CD4-positive, alpha-beta T cell treated with Interleukin-15 for 4 hours (primary cell): ENCODE data around the gene RAET1G.
"Not testable (repeated sequence)": the region's sequence is repeated elsewhere in the genome, so short reads cannot be mapped to it uniquely, and the experiment has no call there.

Experiments
- DNase-seq: peaks from one replicate; pipeline ENCODE4 v3.0.0-alpha.2; 2020; ENCODE audit warnings: low spot score

Gene RAET1G

DNA sequence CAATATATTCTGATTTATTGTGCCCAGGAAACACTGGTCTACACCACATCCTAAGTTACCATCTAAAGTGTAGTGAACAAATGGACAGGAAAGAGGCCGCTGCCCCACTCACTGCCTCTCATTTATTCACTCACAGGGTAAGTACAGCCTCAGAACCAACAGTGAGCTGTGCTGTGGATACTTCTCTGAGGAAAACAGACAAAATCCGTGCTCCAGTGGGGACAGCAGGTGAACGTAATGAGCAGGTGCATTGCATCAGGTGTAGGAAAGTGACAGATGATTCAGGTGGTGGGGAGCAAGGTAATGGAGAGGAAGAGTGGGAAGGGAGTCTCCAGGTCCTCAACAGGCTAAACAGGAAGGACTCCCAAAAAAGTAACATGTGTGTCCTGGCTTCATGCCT is 10.5 kb upstream of the RAET1G start:
- DNase-seq, result no peak

DNA sequence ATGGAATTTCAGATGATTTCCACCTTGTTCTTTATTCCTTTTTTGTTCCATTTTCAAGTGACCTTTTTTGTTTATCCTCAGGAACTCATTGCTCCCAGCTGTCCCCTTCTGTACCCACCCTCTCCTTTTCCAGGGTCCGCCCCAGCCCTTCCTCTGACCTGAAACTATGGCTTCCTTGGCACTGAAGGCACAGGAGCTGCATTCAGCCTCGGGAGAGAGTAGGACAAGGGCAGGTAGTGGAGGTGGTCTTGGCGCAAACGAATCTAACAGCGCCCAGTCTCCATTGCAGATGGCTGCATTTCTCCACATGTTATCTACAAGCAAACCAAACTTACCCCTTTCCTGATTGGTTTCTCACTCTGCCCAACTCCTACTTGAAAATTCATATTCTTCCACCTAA is 10.1 kb upstream of the RAET1G start:
- no peak for DNase-seq

DNA sequence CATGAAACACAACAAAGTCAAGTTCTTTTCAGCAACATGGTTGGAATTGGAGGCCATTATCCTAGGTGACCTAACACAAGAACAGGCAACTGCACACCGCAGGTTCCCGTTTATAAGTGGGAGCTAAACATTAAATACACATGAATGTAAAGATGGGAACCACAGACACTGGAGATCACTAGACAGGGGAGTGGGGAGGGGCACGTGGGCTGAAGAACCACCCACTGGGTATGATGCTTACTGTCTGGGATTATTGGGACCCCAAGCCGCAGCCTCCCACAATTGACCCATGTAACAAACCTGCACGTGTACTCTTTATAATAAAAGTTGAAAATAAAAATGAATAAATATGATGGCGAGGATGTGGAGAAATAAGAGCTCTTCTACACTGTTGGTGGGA is 8.6 kb upstream of the RAET1G start:
- DNase-seq, result no peak

DNA sequence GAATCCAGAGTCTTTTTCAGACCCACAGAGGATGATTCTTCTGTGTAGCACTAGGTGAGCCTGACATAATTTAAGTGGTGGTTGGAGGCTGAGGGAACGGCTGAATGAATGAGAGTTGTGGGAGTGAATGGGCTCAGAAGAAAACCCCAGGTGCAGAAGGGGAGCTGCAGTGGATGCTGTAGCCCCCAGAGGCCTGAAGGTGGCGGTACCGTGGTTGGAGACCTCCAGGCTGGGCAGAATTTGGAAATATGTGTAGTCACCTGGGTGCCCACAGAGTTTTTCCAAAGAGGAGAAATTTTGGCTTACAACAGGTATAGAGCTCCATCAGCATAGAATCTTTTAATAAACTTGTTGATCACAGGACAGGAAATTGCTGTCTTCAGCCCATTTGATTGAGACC is 6.5 kb upstream of the RAET1G start:
- no peak for DNase-seq

DNA sequence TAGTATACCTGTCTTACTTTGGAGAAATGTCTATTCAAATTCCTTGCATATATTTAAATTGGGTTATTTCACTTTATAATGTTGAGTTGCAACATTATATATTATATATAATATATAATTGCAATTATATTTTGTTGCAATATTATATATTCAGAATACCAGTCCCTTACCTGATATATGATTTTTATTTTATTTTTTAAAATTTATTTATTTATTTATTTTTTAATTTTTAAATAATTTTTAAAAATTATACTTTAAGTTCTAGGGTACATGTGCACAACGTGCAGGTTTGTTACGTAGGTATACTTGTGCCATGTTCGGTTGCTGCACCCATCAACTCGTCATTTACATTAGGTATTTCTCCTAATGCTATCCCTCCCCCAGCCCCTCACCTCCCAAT is 4.1 kb upstream of the RAET1G start:
- DNase-seq, result not testable (repeated sequence)

DNA sequence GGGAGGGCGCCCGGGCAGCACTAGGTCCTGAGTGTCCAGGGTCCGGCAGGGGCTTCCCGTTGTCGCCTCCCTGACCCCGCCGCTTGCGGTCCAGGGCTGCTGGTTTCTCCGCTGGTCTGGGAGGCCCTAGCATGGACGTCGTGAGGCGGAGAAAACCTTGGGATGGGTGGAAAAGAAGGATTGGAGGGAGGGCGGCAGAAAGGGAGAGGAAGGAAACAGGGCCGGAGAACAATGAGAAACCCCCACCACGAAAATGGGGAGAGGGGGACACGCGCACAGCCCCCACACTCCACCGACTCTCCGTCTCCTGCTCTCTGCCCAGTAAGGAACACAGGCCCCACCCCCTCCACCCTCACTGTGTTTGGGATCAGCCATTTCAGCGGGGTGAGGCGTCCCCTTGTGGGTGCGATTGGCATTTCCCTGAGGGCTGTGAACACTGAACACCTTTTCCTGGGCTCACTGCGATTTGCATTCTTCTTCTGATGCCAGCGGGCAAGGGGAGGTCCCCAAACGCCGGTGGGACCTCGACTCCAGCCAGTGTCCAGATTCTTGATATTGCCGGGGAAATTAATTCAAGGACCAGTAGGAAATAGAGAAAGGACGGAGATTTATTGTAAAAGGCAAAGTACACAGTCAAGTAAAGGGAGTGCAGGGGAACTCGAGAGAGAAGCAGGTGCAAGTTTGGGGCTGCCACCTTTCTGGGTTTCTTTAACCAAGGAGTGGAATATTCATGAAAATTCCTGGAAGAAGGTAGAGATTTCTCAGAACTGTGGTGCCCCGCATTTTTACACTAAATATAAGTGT is 3.3 kb upstream of the RAET1G start:
- DNase-seq, result peak; percentile 64

DNA sequence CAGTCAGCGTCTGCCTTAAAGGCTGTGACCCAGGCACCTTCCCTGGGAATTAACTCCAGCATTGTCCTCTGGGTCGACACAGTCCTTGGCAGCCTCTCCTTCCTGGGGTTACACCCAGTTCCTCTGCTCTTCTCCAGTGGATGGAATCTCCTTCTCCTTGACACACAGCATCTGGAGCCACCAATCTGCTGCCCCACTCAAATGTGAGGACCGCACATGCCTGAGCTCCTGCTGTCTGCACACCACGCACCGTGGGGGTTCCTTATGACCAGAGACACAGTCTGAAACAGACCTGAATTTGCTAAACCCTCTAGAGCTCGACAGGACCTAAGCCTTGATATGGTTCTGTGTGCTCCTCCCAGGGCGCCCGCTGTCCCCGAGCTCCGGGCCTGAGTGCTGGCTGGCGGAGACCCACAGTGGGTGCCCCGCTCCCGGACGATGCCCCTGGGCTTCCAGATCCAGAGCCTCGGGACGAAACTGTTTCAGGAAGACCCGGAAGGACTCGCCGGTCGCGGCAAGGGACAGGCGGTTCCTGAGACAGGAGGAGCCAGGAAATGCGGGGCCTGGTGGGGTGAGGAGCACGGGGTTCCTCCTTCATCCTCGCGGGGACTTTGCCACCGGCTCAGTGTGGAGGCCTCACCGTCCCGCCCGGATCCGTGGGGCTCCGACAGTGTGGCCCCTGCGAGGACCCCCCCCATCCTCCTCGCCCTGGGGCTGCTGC is 2.5 kb upstream of the RAET1G start:
- DNase-seq, result no peak

DNA sequence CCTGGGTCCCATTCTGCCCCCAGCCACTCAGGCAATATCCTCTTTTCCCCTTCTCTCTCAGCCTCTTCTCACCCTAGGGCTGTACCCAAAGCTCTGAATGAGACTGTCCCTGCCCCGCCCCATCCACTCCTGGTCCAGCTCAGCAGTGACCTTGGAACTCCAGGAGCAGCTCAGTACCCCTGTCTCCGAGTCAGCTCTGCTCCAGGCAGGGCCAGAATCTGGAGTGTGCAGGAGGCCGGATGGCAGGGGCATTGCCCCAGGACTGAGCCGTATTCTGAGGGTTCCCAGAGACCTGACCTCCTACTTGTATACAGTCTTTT is 2.0 kb upstream of the RAET1G start:
- no peak for DNase-seq

DNA sequence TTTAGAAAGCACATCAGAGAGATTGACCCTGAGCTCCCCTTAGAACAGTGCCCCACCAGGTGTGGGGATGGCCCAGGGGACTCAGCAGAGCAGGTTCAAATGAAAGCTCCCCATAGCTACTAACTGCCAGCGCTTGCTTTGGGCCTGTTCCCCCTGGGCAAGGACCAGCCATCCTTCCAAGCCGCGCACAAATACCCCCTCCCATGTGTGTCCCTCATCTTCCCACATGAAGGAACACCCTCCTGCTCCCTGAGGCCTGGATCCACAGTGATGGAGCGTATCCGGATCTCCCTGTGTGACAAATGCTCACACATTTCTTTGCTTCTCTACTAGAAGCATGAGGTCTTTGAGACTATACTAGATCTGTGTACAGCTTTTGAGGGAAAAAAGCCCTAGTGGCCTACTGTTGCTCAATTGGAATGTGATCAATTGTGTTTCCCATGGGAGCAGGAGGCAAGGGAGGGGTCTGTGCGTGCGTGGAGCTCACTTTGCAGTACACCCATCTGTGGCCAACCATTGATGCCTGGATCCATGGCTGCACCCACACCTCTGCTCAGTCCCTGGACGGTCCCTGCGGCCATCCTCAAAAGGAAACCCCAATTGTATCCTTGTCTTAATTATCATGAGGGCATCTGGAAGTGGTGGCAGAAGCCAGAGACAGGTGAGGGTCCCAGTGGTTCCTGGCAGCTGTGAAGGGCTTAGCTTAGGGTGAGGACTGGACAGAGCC is 1.4 kb upstream of the RAET1G start:
- no peak for DNase-seq

DNA sequence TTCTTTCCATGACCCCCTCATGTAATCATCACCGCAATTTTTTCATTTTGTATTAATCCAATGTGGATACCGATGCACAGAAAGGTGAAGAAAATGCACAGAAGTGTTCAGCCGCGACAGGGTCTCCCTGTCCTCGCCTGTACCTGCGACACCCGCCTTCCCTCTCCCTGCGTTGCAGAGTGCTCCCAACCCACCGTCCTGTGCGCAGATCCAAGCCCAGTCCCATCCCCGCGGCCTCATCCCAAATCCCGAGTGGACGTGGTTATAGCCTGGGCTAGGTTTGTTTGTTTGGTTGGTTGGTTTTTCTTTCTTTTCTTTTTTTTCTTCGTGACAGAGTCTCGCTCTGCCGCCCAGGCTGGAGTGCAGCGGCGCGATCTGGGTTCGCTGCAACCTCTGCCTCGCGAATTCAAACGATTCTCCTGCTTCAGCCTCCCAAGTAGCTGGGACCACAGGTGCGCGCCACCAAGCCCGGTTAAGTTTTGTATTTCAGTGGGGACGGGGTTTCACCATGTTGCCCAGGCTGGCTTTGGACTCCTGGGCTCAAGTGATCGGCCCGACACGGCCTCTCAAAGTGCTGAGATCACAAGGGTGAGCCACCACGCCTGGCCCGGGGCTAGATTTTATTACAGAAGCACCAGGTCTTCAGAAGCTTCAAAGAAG is 536 bp upstream of the RAET1G start:
- DNase-seq, result no peak

DNA sequence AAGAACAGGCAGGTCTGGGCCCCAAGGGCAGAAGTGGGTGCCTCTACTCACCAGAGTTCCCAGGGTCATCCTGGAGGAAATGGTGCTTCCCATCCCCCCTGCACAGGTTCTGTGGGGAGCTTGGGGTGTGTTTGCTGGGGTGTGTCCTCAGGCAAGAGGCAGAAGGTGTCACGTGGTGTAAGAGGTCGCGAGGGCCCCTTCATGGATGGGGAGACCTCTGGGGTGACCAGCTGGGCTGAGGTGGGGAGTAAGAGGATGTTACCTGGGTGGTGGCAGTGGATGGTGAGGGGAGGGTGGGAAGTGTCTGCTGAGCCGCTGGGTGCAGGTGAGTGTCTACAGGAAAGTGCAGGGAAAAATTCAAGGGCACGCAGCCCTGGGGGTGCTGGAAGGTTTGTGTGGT is 830 bp downstream of the RAET1G start:
- DNase-seq, result not testable (repeated sequence)

DNA sequence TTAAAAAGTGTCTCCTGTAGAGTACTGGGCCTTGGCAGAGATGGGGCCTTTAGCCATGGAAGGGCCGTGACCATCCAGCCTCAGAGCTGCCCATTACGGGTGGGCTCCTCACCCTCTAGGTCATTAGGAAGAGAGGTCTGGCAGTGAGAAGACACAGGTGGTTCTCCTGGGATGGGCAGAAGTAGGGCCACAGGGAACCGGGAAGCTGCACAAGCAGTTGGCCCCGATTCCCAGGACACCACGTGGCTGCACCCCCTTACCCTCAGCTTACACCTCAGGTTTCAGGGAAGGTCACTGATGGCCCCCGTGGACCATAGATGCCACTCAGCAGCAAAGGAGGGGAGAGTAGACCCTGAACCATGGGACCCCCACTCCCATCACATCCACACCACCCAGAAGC is 1.6 kb downstream of the RAET1G start:
- no peak for DNase-seq

DNA sequence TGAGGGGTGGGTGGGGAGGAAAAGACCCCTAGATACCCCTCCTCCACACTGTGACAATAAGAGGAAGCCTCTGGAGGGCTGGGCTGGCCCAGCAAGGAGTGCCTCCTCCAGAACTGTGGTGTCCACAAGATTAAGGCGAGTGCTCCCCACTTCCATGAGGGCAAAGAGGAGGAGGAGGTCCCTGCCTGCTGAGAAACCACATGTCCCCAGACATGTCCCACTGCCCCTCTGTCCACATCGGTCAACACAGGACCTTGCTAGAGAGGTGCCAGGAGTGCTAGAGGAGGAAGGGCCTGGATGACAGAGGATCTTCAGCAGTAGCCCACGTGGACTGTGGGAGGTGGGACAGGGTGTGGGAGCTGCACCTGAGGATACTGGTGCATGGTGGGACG is 3.1 kb downstream of the RAET1G start:
- no peak for DNase-seq

DNA sequence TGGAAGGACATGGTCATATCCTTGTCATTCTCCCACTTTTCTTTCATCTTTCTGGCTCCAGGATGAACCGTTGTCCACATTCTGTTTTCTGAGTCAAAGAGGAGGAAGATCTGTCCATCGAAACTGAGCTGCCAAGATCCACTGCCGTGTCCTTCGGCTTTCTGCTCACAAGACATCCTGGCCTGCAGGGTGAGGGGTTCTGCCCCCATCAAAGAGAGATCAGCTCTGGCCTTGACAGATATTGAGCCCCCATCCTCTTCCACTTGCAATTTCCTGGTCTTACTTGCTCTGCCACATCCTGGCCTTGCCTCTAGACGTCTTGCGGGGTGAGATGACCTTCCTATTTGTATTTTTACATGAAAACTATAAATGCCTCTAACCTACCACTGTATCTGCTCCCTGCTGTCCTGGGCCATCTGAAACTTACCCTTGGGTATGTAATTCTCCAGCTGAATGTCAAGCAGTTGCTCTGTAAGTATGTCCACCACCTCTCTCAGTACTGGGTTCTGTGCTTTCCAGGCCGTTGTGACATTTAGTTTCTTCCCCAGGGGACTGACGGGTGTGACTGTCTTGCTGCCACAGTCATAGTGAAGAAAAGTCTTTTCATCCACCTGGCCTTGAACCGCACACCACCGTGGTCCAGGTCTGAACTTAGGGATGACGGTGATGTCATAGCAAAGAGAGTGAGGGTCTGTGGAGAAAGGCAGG is 3.6 kb downstream of the RAET1G start:
- DNase-seq, result not testable (repeated sequence)

DNA sequence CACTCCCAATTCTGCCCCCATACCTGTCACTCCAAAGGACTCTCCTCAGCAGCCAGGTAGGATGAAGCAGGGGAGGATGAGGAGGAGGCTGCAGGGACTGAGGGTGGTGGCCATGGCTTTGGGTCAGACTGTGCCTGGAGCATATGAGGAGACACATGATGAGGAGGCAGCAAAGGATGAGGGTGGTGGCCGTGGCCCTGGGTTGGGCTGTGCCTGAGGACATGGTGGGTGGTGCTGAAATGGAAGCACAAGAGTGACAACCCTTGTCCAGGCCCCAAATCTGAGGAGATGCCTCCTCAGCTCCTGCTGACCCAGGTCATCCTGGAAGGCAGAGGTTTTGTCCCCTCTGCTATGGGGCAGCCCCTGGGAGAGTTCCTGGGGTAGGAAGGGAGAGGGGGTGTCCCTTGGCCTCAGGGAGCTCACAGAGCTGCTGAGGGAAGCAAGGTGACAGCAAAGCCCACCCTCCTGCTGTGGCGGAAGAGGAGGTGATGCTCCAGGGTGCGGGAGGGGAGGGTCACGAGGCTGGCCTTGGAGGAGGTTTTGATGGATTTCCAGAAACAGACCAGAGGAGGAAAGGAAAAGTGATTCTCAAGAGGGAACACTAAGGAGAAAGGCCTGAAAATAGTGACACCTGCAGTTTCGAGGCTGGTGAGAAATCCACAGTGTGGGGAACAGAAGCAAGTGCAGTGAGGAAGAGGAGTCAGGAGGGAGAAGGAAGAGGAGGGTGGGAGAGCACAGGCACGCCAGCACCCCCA is 4.6 kb downstream of the RAET1G start:
- no peak for DNase-seq

DNA sequence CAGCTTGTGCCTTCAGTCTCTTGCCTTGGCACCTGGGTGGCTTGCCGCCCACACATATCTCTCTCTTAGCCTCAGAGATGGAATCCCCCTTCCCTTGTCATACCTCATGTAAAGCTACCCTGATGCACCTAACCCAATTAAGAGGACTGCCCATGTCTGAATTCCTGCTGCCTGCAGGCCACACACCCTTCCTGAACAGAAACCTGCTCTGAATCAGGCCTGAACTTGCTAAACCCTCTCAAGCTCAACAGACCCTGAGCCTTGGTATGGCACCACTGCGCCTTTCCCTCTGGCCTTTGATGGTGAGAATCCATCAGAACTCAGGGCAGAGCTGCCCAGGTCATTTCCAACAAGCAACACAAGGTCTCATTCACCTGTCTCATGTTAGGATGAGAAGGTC is 5.2 kb downstream of the RAET1G start:
- no peak for DNase-seq

DNA sequence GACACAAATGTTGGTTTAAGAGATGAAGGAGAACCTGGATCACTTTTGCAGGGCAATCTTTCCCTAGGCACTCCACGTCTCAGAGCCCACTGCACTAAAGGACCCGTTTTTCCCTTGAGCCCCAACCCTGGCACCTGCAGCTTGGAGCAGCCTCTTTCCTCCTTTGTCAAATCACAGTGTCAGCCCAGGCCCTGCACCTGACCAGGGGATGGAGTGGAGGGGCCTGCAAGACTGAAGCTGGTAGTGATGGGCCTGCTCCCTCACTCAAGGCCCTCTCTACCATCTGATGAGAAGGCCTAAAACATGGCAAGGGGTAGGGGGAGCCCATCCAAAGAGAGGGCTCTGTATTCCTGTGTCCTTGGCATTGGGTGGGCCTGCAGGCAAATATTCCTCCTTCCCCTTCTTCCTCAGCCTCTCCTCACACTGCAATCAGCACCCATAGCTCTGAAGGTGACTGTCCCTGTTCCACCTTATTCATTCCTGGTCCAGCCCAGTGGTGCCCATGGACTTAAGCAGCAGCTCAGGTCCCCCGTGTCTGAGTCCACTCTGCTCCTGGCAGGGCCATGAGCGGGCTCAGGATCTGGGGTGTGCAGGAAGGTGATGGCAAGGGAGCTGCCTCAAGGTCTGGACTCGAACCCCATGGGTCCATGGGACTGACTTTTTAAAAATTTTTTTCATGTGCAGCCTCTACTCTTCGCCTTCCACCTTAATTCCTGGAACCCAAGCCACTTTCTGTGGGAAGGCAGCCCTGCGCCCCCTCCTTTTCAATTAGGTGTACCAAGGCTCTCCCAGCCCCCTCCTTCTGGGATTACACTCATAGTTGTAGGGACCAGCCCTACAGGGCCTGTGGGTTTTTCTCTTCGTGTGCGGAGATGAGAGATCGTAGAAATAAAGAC is 6.7 kb downstream of the RAET1G start:
- DNase-seq, result no peak

DNA sequence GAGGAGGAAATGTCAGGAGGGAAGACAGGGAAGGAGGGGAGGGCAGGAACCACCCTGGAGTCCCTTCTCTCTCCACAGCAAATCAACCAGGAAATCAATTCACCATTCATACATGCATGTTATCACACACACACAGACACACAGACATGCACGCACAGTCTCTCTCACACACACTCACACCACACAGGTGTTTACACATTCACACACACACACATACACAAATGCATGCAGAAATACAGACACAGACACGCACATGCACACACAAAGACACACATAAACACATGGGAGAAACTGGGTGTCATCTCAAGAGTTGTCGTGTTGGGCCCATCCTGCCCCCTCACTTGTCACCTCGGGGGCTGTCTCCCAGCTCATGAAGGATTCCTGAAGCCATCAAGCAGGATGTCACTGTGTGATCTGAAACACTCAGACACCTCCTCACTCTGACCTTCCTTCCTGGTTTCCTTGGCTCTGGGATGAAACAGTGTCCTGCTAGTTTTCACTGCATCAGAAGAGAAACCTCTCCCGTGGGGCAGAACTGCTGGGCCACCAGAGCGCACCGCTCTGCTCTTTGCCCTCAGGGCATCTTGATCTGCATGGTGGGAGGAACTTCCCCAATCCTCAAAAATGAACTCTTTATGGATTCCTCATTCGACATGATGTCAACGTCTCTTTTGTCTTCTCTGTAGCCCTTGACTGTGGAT is 9.2 kb downstream of the RAET1G start:
- DNase-seq, result no peak

DNA sequence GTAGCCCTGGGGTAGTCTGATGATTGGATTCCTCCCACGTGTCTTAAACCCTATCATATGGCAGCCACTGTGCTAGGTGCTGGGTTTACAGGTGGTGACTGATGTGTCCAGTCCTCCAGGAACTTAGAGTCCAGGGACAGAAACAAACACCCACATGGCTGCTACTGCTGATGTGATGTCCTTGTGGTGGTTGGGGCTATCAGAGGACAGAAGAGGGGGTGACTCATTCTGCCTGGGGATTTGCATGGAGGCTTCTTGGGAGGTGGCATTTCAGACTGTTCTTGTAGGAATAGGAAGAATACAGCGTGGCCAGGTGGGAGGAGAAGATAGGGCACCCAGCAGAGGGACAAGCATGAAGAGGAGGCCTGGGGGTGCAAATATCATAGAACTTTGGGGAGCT is 9.8 kb downstream of the RAET1G start:
- no peak for DNase-seq

DNA sequence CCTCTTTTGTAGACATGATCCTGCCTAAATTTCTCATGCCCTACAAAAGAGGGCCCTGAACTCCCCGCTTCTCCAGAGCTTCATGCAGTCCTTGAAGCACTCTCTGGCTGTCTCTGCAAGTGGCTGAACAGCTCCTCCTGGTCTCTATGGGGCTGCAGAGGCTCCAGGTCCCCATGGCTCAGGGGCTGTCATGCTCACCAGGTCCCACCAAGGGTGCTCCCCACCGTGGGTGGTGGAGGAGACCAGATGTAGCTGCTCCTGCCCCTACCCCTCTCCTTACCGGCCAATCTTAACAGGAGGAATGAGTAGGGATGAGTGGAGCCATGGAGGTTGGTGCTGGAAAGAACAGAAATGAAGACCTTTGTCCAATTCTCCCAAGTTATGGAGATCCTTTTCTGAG is 10.2 kb downstream of the RAET1G start:
- DNase-seq, result not testable (repeated sequence)
